Liver (tissue), 9 donors: ENCODE measurements around the gene BTRC. TPM values are rescaled to one million over a fixed set of nuclear protein-coding genes. Genes with fewer than 3 reads are reported as not detected.

Experiments used
- DNase-seq: peaks from one replicate; pipeline ENCODE4 v3.0.0-alpha.2; 2017; ENCODE audit warnings: low spot score
- H3K27ac ChIP-seq, 2 donors: one replicate each; pipeline ENCODE4 v1.7.0; 2013; ENCODE audit warnings: inconsistent platforms in 2 of 2, low read length in 2 of 2, control low read depth in 1 of 2, low read depth in 1 of 2, mild to moderate bottlenecking in 1 of 2
- H3K27me3 ChIP-seq, 4 donors: one replicate each; pipeline versions ENCODE4 v1.6.1 to v1.7.0; 2013; ENCODE audit warnings: low read length in 3 of 4, inconsistent platforms in 1 of 4, mild to moderate bottlenecking in 1 of 4, moderate library complexity in 1 of 4; ENCODE audit not compliant: control insufficient read depth in 4 of 4, insufficient read depth in 4 of 4
- H3K36me3 ChIP-seq, 4 donors: one replicate each; pipeline versions ENCODE4 v1.6.1 to v1.7.0; 2013; ENCODE audit warnings: low read length in 3 of 4, mild to moderate bottlenecking in 3 of 4, low read depth in 1 of 4, moderate library complexity in 1 of 4; ENCODE audit not compliant: control insufficient read depth in 4 of 4, insufficient read depth in 3 of 4
- H3K4me1 ChIP-seq, 4 donors: one replicate each; pipeline versions ENCODE4 v1.6.1 to v1.7.0; 2013; ENCODE audit warnings: low read length in 3 of 4, mild to moderate bottlenecking in 3 of 4, moderate library complexity in 1 of 4; ENCODE audit not compliant: control insufficient read depth in 4 of 4, insufficient read depth in 4 of 4
- H3K4me3 ChIP-seq, 3 donors: one replicate each; pipeline versions ENCODE4 v1.6.1 to v1.7.0; 2013; ENCODE audit warnings: low read length in 3 of 3, control low read depth in 1 of 3, low read depth in 1 of 3, mild to moderate bottlenecking in 1 of 3
- H3K9ac ChIP-seq, 2 donors: one replicate each; pipeline ENCODE4 v1.7.0; 2013; ENCODE audit warnings: low read length in 2 of 2, mild to moderate bottlenecking in 2 of 2, moderate library complexity in 2 of 2, control low read depth in 1 of 2, low read depth in 1 of 2
- H3K9me3 ChIP-seq, 4 donors: one replicate each; pipeline versions ENCODE4 v1.6.1 to v1.7.0; 2013; ENCODE audit warnings: low read length in 3 of 4; ENCODE audit not compliant: control insufficient read depth in 4 of 4
- GABPA ChIP-seq, 2 donors: IDR thresholded peaks in 1 of 2; conservative IDR thresholded peaks in 1 of 2; 2 replicates each; pipeline ENCODE4 v1.6.1; 2016; ENCODE audit warnings: antibody characterized with exemption in 2 of 2, mild to moderate bottlenecking in 1 of 2, moderate library complexity in 1 of 2
- HNF4A ChIP-seq, 2 donors: conservative IDR thresholded peaks; 2 replicates each; pipeline ENCODE4 v1.6.1; 2016; ENCODE audit warnings: antibody characterized with exemption in 2 of 2, mild to moderate bottlenecking in 2 of 2
- HNF4G ChIP-seq: IDR thresholded peaks from 2 replicates; pipeline ENCODE4 v1.6.1; 2016; ENCODE audit warnings: antibody characterized with exemption
- RAD21 ChIP-seq, 2 donors: IDR thresholded peaks; 2 replicates each; pipeline ENCODE4 v1.6.1; 2016; ENCODE audit warnings: antibody characterized with exemption in 2 of 2, mild to moderate bottlenecking in 2 of 2
- SP1 ChIP-seq: IDR thresholded peaks from 2 replicates; pipeline ENCODE4 v1.6.1; 2018; ENCODE audit warnings: antibody characterized with exemption, mild to moderate bottlenecking
- TAF1 ChIP-seq: conservative IDR thresholded peaks from 2 replicates; pipeline ENCODE4 v1.6.1; 2016; ENCODE audit warnings: antibody characterized with exemption, mild to moderate bottlenecking
- WGBS: extraction: QIAGEN DNeasy Blood & Tissue Kit; methylation state at CpG from one replicate; pipeline ENCODE4 v1.1.7; 2013; 5-methylcytosine and 5-hydroxymethylcytosine counted together
- polyA plus RNA-seq, 2 donors: library from polyadenylated mRNA; stranded (reverse) in 1 of 2; unstranded in 1 of 2; fragments of 200-250 nt in 1 of 2; fragments of >200 nt in 1 of 2; fragmentation: Nextera tagmentation in 1 of 2; extraction: Ambion mirVana in 1 of 2; gene quantifications; one replicate each; pipeline versions ENCODE4 v1.2.1 to v1.2.3, GENCODE V29; 2013 to 2015
- total RNA-seq, 2 donors: library from RNA; depleted of rRNA; stranded (reverse); fragments of >200 nt; gene quantifications; one replicate each; pipeline ENCODE4 v1.2.3, GENCODE V29; 2014
- TF ChIP-seq, protein P1 (sequence below): fragments of 150-350 bp; IDR thresholded peaks from 2 replicates; pipeline ENCODE4 v1.5.1; 2017; ENCODE audit warnings: improper control_type of control experiment, low read depth, low read length; ENCODE audit not compliant: missing input control
- TF ChIP-seq, protein P2 (sequence below): IDR thresholded peaks from 2 replicates; pipeline ENCODE4 v1.6.1; 2016; ENCODE audit warnings: antibody characterized with exemption
- TF ChIP-seq, protein P3 (sequence below): IDR thresholded peaks from 2 replicates; pipeline ENCODE4 v1.6.1; 2016; ENCODE audit warnings: antibody characterized with exemption
- donor health status: healthy.
- donor health status: healthy.
- donor health status: healthy.
- donor health status: healthy.
- donor health status: healthy.

BTRC gene
- total and polyA plus RNA-seq, 4 donors = 2.7 to 28.2 (median 5.9) TPM

DNA sequence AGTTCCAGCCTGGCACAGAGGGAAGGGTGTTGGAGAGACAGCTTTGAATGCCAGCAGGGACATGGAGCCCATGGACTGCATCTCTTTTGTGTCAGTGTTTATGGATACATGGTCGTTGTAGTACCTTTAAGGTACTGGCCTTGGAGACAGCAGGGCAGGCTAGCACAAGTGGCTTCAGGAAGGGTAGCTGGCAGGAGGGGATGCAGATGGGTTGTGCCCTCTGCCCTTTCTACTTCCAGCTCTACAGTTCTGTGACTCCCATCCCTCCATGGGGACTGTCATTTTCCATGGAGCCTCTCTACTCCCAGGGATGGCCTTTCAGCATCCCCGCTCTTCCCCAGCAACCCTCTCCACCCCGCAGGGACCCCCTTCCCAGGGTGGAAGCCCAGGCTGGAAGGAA, 209.0 kb downstream of the BTRC start (continued):
- TF ChIP-seq, protein P1, sequence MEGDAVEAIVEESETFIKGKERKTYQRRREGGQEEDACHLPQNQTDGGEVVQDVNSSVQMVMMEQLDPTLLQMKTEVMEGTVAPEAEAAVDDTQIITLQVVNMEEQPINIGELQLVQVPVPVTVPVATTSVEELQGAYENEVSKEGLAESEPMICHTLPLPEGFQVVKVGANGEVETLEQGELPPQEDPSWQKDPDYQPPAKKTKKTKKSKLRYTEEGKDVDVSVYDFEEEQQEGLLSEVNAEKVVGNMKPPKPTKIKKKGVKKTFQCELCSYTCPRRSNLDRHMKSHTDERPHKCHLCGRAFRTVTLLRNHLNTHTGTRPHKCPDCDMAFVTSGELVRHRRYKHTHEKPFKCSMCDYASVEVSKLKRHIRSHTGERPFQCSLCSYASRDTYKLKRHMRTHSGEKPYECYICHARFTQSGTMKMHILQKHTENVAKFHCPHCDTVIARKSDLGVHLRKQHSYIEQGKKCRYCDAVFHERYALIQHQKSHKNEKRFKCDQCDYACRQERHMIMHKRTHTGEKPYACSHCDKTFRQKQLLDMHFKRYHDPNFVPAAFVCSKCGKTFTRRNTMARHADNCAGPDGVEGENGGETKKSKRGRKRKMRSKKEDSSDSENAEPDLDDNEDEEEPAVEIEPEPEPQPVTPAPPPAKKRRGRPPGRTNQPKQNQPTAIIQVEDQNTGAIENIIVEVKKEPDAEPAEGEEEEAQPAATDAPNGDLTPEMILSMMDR = no peak
- TF ChIP-seq GABPA (IDR thresholded peaks at IDR 0.05 in 1 of 2, conservative IDR thresholded peaks at IDR 0.05 in 1 of 2) = no peak
- TF ChIP-seq, protein P2, sequence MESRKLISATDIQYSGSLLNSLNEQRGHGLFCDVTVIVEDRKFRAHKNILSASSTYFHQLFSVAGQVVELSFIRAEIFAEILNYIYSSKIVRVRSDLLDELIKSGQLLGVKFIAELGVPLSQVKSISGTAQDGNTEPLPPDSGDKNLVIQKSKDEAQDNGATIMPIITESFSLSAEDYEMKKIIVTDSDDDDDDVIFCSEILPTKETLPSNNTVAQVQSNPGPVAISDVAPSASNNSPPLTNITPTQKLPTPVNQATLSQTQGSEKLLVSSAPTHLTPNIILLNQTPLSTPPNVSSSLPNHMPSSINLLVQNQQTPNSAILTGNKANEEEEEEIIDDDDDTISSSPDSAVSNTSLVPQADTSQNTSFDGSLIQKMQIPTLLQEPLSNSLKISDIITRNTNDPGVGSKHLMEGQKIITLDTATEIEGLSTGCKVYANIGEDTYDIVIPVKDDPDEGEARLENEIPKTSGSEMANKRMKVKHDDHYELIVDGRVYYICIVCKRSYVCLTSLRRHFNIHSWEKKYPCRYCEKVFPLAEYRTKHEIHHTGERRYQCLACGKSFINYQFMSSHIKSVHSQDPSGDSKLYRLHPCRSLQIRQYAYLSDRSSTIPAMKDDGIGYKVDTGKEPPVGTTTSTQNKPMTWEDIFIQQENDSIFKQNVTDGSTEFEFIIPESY = no peak

DNA sequence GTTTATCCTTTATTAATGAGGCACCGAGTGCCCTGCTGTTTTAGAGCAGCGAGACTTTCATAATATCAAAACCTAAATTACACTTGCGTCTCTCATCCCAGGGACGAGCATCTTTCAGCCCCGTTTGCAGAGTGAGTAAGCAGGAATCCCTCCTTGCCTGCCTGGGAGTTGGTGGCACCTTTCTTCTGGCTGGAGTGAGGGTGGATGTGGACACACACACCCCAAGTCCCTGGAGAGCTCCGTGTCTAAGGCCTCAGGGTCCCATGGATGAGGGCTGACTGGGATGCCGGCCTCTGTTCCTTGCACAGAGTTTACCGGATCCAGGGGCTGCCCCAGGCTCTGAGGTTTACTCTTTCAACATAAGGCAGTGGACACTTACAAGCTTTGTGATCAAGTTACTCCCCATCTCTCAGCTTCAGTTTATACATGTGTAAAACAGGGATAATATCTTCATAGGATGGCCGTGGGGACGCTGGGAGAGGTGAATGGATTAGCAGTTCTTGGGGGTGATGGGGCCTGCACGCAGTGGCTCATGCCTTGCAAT, 209.6 kb downstream of the BTRC start:
- H3K4me1 ChIP-seq = peaks cover 0 to 2% (median under 1%) of the 10 kb centered on the region in 4 donors
- 72% methylated on average over 11 of the region's 11 CpGs for WGBS
- DNase-seq = no peak
- H3K36me3 ChIP-seq = no peaks in the 10 kb centered on the region
- no peak for TF ChIP-seq TAF1
- TF ChIP-seq, protein P3, sequence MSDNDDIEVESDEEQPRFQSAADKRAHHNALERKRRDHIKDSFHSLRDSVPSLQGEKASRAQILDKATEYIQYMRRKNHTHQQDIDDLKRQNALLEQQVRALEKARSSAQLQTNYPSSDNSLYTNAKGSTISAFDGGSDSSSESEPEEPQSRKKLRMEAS = no peak
- H3K4me3 ChIP-seq = no peak overlapping the region
- H3K9ac ChIP-seq = no peak overlapping the region
- H3K27ac ChIP-seq = no peak overlapping the region
- H3K9me3 ChIP-seq = no peaks in the 10 kb centered on the region
- peaks cover 0 to 4% (median 2%) of the 10 kb centered on the region in 4 donors for H3K27me3 ChIP-seq

DNA sequence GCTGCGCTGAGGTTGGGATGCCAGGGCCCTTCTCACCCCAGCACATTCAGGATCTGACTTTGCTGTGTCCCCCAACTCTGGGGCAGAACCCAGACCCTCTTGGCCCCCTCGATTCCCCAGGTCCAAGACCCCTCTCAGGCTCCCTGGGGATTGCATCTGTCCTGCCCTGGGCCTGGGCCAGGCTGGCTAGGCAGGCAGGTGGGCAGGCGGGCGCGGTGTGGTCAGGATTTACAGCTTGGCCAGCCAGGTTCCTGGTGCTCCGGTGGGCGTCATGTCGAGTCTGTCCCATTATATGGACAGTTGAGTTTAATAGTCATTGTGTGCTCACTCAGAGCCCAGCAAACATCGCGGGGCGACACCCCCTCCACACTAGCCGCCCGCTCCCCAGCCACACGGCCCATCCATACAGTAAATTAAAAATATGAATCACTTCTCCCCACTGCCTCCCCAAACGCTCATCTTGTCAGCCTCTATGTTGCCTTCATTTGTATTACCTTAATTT, 210.6 kb downstream of the BTRC start:
- no peaks in the 10 kb centered on the region for H3K36me3 ChIP-seq
- WGBS = 85% methylated on average over 15 of the region's 15 CpGs
- peaks cover 0 to 4% (median 3%) of the 10 kb centered on the region in 4 donors for H3K27me3 ChIP-seq
- no peak overlapping the region for H3K4me3 ChIP-seq
- no peak overlapping the region for H3K9ac ChIP-seq
- no peak overlapping the region for H3K27ac ChIP-seq
- TF ChIP-seq, protein P3 = no peak
- TF ChIP-seq TAF1 (no peak), HNF4A (conservative IDR thresholded peaks at IDR 0.05) (no peak), HNF4G (no peak), RAD21 (IDR thresholded peaks at IDR 0.05) (no peak), SP1 (no peak)
- TF ChIP-seq, protein P2 = no peak
- no peak for DNase-seq
- no peaks in the 10 kb centered on the region for H3K9me3 ChIP-seq
- peaks cover 0 to 4% (median 2%) of the 10 kb centered on the region in 4 donors for H3K4me1 ChIP-seq
